ENCODE results near the gene TEAD2. TPM values are rescaled to one million over a fixed set of nuclear protein-coding genes. Genes with fewer than 3 reads are reported as not detected.
A peak's percentile ranks its signal among the peaks of the same experiment; 100 is the strongest.
"Not testable (repeated sequence)": the region's sequence is repeated elsewhere in the genome, so short reads cannot be mapped to it uniquely, and the experiment has no call there.

TEAD2 gene
- total RNA-seq, 1 donor from 2014 or later: 51.4 TPM

GRCh38 chr19:49301866-49302252 is 60.4 kb downstream of the TEAD2 start:
- DNase-seq (ENCODE audit: low spot score in 2 of 2): no peak
- H3K9me3 ChIP-seq: no peaks in the 10 kb centered on the region
- no peaks in the 10 kb centered on the region for H3K36me3 ChIP-seq
- no peaks in the 10 kb centered on the region for H3K27me3 ChIP-seq
- TF ChIP-seq CTCF (IDR thresholded peaks at IDR 0.05): no peak
- no peak overlapping the region for H3K27ac ChIP-seq
- H3K4me3 ChIP-seq: no peak overlapping the region
- H3K4me1 ChIP-seq: no peaks in the 10 kb centered on the region
- intact Hi-C loops (cut with DNase I): no loop called here

GRCh38 chr19:49301165-49301865 is 60.9 kb downstream of the TEAD2 start:
- intact Hi-C loops (cut with DNase I): no loop called here
- Histone ChIP-seq H3K4me3 (no peak overlapping the region), H3K9me3 (no peaks in the 10 kb centered on the region), H3K36me3 (no peaks in the 10 kb centered on the region), H3K27ac (no peak overlapping the region), H3K4me1 (no peaks in the 10 kb centered on the region), H3K27me3 (no peaks in the 10 kb centered on the region)
- peak in 1 of 2 donors; percentile 78 for DNase-seq (ENCODE audit: low spot score in 2 of 2)
- TF ChIP-seq CTCF (IDR thresholded peaks at IDR 0.05): peak in 2 of 3 experiments; percentile 62 to 66

GRCh38 chr19:49298653-49299052 is 63.6 kb downstream of the TEAD2 start:
- H3K9me3 ChIP-seq; H3K27ac ChIP-seq; intact Hi-C loops (cut with DNase I); H3K27me3 ChIP-seq; H3K36me3 ChIP-seq; DNase-seq (ENCODE audit: low spot score in 2 of 2); H3K4me3 ChIP-seq; H3K4me1 ChIP-seq: not testable (repeated sequence)

GRCh38 chr19:49297403-49297802 is 64.8 kb downstream of the TEAD2 start:
- no peak overlapping the region for H3K4me3 ChIP-seq
- intact Hi-C loops (cut with DNase I): no loop called here
- H3K36me3 ChIP-seq: peaks cover 0 to 6% of the 10 kb centered on the region in 2 donors
- TF ChIP-seq CTCF (IDR thresholded peaks at IDR 0.05): no peak
- no peaks in the 10 kb centered on the region for H3K27me3 ChIP-seq
- H3K9me3 ChIP-seq: no peaks in the 10 kb centered on the region
- DNase-seq (ENCODE audit: low spot score in 2 of 2): no peak
- no peaks in the 10 kb centered on the region for H3K4me1 ChIP-seq
- no peak overlapping the region for H3K27ac ChIP-seq

GRCh38 chr19:49295208-49295880 is 66.9 kb downstream of the TEAD2 start:
- no peak for TF ChIP-seq CTCF (IDR thresholded peaks at IDR 0.05)
- H3K27me3 ChIP-seq: no peaks in the 10 kb centered on the region
- DNase-seq (ENCODE audit: low spot score in 2 of 2): no peak
- intact Hi-C loops (cut with DNase I): no loop called here
- no peak overlapping the region for H3K4me3 ChIP-seq
- no peaks in the 10 kb centered on the region for H3K9me3 ChIP-seq
- peaks cover 0 to 6% of the 10 kb centered on the region in 2 donors for H3K36me3 ChIP-seq
- no peak overlapping the region for H3K27ac ChIP-seq
- no peaks in the 10 kb centered on the region for H3K4me1 ChIP-seq

GRCh38 chr19:49294401-49294800 is 67.8 kb downstream of the TEAD2 start:
- Histone ChIP-seq H3K27ac (no peak overlapping the region), H3K4me1 (no peaks in the 10 kb centered on the region), H3K4me3 (no peak overlapping the region), H3K27me3 (no peaks in the 10 kb centered on the region), H3K36me3 (peaks cover 0 to 6% of the 10 kb centered on the region in 2 donors), H3K9me3 (no peaks in the 10 kb centered on the region)
- TF ChIP-seq CTCF (IDR thresholded peaks at IDR 0.05): no peak
- no peak for DNase-seq (ENCODE audit: low spot score in 2 of 2)
- intact Hi-C loops (cut with DNase I): no loop called here
